Transverse colon (tissue), 4 donors: Measurements from ENCODE around the gene PRIMA1. TPM values are rescaled to one million over a fixed set of nuclear protein-coding genes. Genes with fewer than 3 reads are reported as not detected.

Experiments
- DNase-seq: peaks from one replicate; pipeline ENCODE4 v3.0.0-alpha.2; 2019
- H3K27ac ChIP-seq, 4 donors: fragments of 200-600 bp; sonication (generic); 2 replicates each; pipeline ENCODE4 v1.5.1; 2016 to 2018; ENCODE audit warnings: inconsistent platforms in 4 of 4
- H3K27me3 ChIP-seq: fragments of 200-600 bp; sonication (generic); 2 replicates; pipeline ENCODE4 v1.5.1; 2017; ENCODE audit warnings: inconsistent platforms
- H3K36me3 ChIP-seq, 4 donors: fragments of 200-600 bp; sonication (generic); 2 replicates each; pipeline ENCODE4 v1.5.1; 2017 to 2019; ENCODE audit warnings: inconsistent platforms in 4 of 4
- H3K4me1 ChIP-seq, 4 donors: fragments of 200-600 bp; sonication (generic); 2 replicates each; pipeline ENCODE4 v1.5.1; 2017 to 2020; ENCODE audit warnings: inconsistent platforms in 4 of 4
- H3K4me3 ChIP-seq, 4 donors: fragments of 200-600 bp; sonication (generic); 1 replicate in 1 of 4; 2 replicates in 3 of 4; pipeline versions ENCODE4 v1.5.1 to v1.6.1; 2017 to 2019; ENCODE audit warnings: inconsistent platforms in 4 of 4
- H3K9me3 ChIP-seq, 2 donors: fragments of 200-600 bp; sonication (generic); 2 replicates each; pipeline ENCODE4 v1.5.1; 2017 to 2019; ENCODE audit warnings: inconsistent platforms in 2 of 2
- CTCF ChIP-seq, 5 experiments: fragments of 200-600 bp in 3 of 5; fragments of 450-650 bp in 2 of 5; sonication (generic) in 3 of 5; IDR thresholded peaks; 1 replicate in 2 of 5; 2 replicates in 3 of 5; pipeline ENCODE4 v1.5.1; 2016 to 2017; ENCODE audit warnings: antibody characterized with exemption in 5 of 5, inconsistent platforms in 3 of 5, mild to moderate bottlenecking in 2 of 5, moderate library complexity in 1 of 5
- EP300 ChIP-seq: sonication (generic); formaldehyde crosslinking; IDR thresholded peaks from one replicate; pipeline ENCODE4 v1.6.1; 2017; ENCODE audit warnings: antibody characterized with exemption, low read depth
- POLR2A ChIP-seq: fragments of 450-650 bp; IDR thresholded peaks from one replicate; pipeline ENCODE4 v1.6.1; 2016; ENCODE audit warnings: antibody characterized with exemption, mild to moderate bottlenecking, moderate library complexity
- POLR2AphosphoS5 ChIP-seq, 3 donors: sonication (generic); formaldehyde crosslinking; IDR thresholded peaks; one replicate each; pipeline ENCODE4 v1.6.1; 2016; ENCODE audit warnings: antibody characterized with exemption in 3 of 3
- WGBS, 2 donors: methylation state at CpG; one replicate each; pipeline ENCODE4 v1.1.5; 2018; ENCODE audit warnings: low coverage in 1 of 2; 5-methylcytosine and 5-hydroxymethylcytosine counted together
- in situ Hi-C, 4 donors: fragments of 200-750 bp; cut with MboI; loops; one replicate each; pipeline versions ENCODE4 v1.15.0 to v1.15.1; 2017; ENCODE audit warnings: low sequenced_read_pairs in 3 of 4, low pct_ligation_motif_present in 1 of 4, low pct_unique_long_range_greater_than_20kb in 1 of 4
- intact Hi-C: fragments of 100-400 bp; cut with DNase I; formaldehyde crosslinking; loops from one replicate; pipeline ENCODE4 v1.15.1; 2023; ENCODE audit warnings: low total_unique reads
- total RNA-seq, 4 donors: library from RNA; depleted of rRNA; stranded (reverse); fragments of >200 nt; gene quantifications; one replicate each; pipeline ENCODE4 v1.1.0, GENCODE V29; 2016

The PRIMA1 gene
- total RNA-seq, 4 donors from 2014 or later, result 3.0 to 8.2 (median 4.8) TPM

DNA sequence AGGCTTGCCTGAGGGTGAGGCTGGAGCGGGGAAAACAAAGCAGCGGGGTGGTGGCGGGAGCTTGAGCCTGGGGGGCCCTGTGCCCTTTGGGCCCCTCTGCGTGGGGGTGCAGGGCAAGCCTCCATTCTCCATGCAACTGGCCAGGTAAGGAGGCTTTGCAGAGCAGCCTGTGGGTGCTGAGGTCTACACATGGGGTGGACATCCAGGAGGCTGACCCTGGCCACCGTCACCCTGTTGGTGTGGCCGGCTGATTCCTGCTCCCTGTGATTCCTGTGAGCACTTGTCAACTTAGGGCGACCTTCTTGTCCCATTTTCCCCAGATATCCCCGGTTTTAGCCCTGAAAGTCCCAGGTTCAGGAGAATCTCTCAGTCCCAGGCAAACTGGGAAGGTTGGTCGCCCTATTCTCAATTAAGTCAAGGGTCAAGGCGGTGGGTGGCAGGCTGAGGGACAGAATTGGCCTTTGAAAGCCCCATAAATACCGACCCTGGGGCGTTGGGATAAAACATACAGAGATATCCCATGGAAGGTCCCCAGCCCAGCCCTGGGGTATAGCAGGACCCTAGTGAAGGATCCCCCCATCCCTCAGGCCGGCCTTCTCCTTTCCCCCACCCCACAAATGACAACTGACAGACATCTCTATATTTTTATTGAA is 70.5 kb downstream of the PRIMA1 start:
- Histone ChIP-seq H3K27me3 (no peaks in the 10 kb centered on the region), H3K4me3 (no peak overlapping the region), H3K36me3 (no peaks in the 10 kb centered on the region), H3K27ac (no peak overlapping the region), H3K4me1 (no peaks in the 10 kb centered on the region), H3K9me3 (no peaks in the 10 kb centered on the region)
- in situ Hi-C loops, result no loop called here
- intact Hi-C loops, result no loop called here
- WGBS, 2 donors, result 71 to 96% methylated on average over 3 to 13 of the region's 13 CpGs
- no peak for DNase-seq
- TF ChIP-seq POLR2A (no peak), EP300 (no peak), CTCF (IDR thresholded peaks at IDR 0.05) (no peak), POLR2AphosphoS5 (IDR thresholded peaks at IDR 0.05) (no peak)

- 85 to 87% methylated on average over 2 to 14 of the region's 14 CpGs for whole genome bisulfite sequencing, 2 donors
- TF ChIP-seq EP300 (no peak), POLR2AphosphoS5 (IDR thresholded peaks at IDR 0.05) (no peak), CTCF (IDR thresholded peaks at IDR 0.05) (no peak), POLR2A (no peak)
- no peak overlapping the region for H3K4me3 ChIP-seq
- in situ Hi-C loops, result no loop called here
- H3K27me3 ChIP-seq, result no peaks in the 10 kb centered on the region
- H3K36me3 ChIP-seq, result no peaks in the 10 kb centered on the region
- intact Hi-C loops, result no loop called here
- no peak for DNase-seq
- no peaks in the 10 kb centered on the region for H3K4me1 ChIP-seq
- H3K27ac ChIP-seq, result no peak overlapping the region
- H3K9me3 ChIP-seq, result no peaks in the 10 kb centered on the region
Measured at GRCh38 chr14:93716746-93717667, 71.3 kb downstream of the PRIMA1 start.

GRCh38 chr14:93716002-93716745 is 72.1 kb downstream of the PRIMA1 start:
- no peak for DNase-seq
- H3K27me3 ChIP-seq, result no peaks in the 10 kb centered on the region
- intact Hi-C loops (no loop called here), in situ Hi-C loops (no loop called here)
- no peak overlapping the region for H3K27ac ChIP-seq
- H3K4me1 ChIP-seq, result no peaks in the 10 kb centered on the region
- WGBS, 2 donors, result 57 to 88% methylated on average over 1 to 8 of the region's 8 CpGs
- H3K36me3 ChIP-seq, result no peaks in the 10 kb centered on the region
- H3K4me3 ChIP-seq, result no peak overlapping the region
- TF ChIP-seq POLR2AphosphoS5 (IDR thresholded peaks at IDR 0.05) (no peak), POLR2A (no peak), EP300 (no peak)
- no peaks in the 10 kb centered on the region for H3K9me3 ChIP-seq

- Histone ChIP-seq H3K4me1 (no peaks in the 10 kb centered on the region), H3K9me3 (no peaks in the 10 kb centered on the region), H3K4me3 (no peak overlapping the region), H3K36me3 (no peaks in the 10 kb centered on the region), H3K27ac (no peak overlapping the region), H3K27me3 (no peaks in the 10 kb centered on the region)
- TF ChIP-seq POLR2AphosphoS5 (IDR thresholded peaks at IDR 0.05) (no peak), EP300 (no peak)
- in situ Hi-C loops (no loop called here), intact Hi-C loops (no loop called here)
- DNase-seq, result no peak
- 48 to 68% methylated on average over 8 to 13 of the region's 13 CpGs for WGBS, 2 donors
Measured at GRCh38 chr14:93715279-93715927, 72.9 kb downstream of the PRIMA1 start.
